ENCODE results near the gene ECI1. TPM values are rescaled to one million over a fixed set of nuclear protein-coding genes. Genes with fewer than 3 reads are reported as not detected.
"Not testable (repeated sequence)": the region's sequence is repeated elsewhere in the genome, so short reads cannot be mapped to it uniquely, and the experiment has no call there.

Gene ECI1
- total and polyA plus RNA-seq, 2 experiments from 2014 or later, result 71.4 to 156 TPM

GRCh38 chr16:2205967-2206313 lies 45.4 kb downstream of the ECI1 start:
- H3K4me3 ChIP-seq, result peak overlapping the region; percentile 97
- peak overlapping the region; percentile 97 for H3K4me2 ChIP-seq
- no peak for TF ChIP-seq EZH2 (IDR thresholded peaks at IDR 0.05; ENCODE audit: borderline replicate concordance)
- TF ChIP-seq EZH2phosphoT487 (IDR thresholded peaks at IDR 0.05; ENCODE audit: low read depth, severe bottlenecking, unreplicated experiment), result no peak
- TF ChIP-seq CTCF (IDR thresholded peaks at IDR 0.05; ENCODE audit: poor library complexity), result no peak
- H3K27me3 ChIP-seq, result no peaks in the 10 kb centered on the region
- H3K27ac ChIP-seq, result peak overlapping the region; percentile 99
- H3K9me3 ChIP-seq (ENCODE audit: low read depth), result no peaks in the 10 kb centered on the region
- H3K4me1 ChIP-seq (ENCODE audit: insufficient read depth), result peaks cover 8% of the 10 kb centered on the region
- no peaks in the 10 kb centered on the region for H4K20me1 ChIP-seq (ENCODE audit: insufficient read depth, poor library complexity, severe bottlenecking)
- H3K36me3 ChIP-seq (replicated peaks; ENCODE audit: insufficient read depth, low read depth), result no peaks in the 10 kb centered on the region
- no peak for DNase-seq (ENCODE audit: low spot score)
- H3K9me2 ChIP-seq (replicated peaks; ENCODE audit: insufficient read depth), result no peaks in the 10 kb centered on the region
- WGBS (ENCODE audit: low lambda C conversion rate, missing lambda C conversion rate), result 20% methylated on average over 14 of the region's 16 CpGs
- H2AFZ ChIP-seq, result peak overlapping the region; percentile 92
- H3K79me2 ChIP-seq, result peaks cover 12% of the 10 kb centered on the region

- H3K9me2 ChIP-seq (replicated peaks; ENCODE audit: insufficient read depth), result no peaks in the 10 kb centered on the region
- H3K4me2 ChIP-seq, result peak within 1 kb of the TSS; percentile 97
- no peaks in the 10 kb centered on the region for H3K36me3 ChIP-seq (replicated peaks; ENCODE audit: insufficient read depth, low read depth)
- no peak for TF ChIP-seq EZH2 (IDR thresholded peaks at IDR 0.05; ENCODE audit: borderline replicate concordance)
- peak; percentile 15 for TF ChIP-seq CTCF (IDR thresholded peaks at IDR 0.05; ENCODE audit: poor library complexity)
- TF ChIP-seq EZH2phosphoT487 (IDR thresholded peaks at IDR 0.05; ENCODE audit: low read depth, severe bottlenecking, unreplicated experiment), result no peak
- H2AFZ ChIP-seq, result peak within 1 kb of the TSS; percentile 92
- H3K4me3 ChIP-seq, result peak within 1 kb of the TSS; percentile 97
- H3K79me2 ChIP-seq, result peaks cover 12% of the 10 kb centered on the region
- peaks cover 8% of the 10 kb centered on the region for H3K4me1 ChIP-seq (ENCODE audit: insufficient read depth)
- WGBS (ENCODE audit: low lambda C conversion rate, missing lambda C conversion rate), result under 1% methylated on average over 49 of the region's 93 CpGs
- no peaks in the 10 kb centered on the region for H3K9me3 ChIP-seq (ENCODE audit: low read depth)
- DNase-seq (ENCODE audit: low spot score), result peak; percentile 94
- no peaks in the 10 kb centered on the region for H4K20me1 ChIP-seq (ENCODE audit: insufficient read depth, poor library complexity, severe bottlenecking)
- H3K27me3 ChIP-seq, result no peaks in the 10 kb centered on the region
- peak within 1 kb of the TSS; percentile 99 for H3K27ac ChIP-seq
Observed at GRCh38 chr16:2205104-2205966, 46.1 kb downstream of the ECI1 start, which contains the start of gene MLST8. TSS of gene MLST8 (plus strand) at chr16:2205454. CDS start at chr16:2206086, 632 bp downstream.

- DNase-seq (ENCODE audit: low spot score), result no peak
- Histone ChIP-seq H4K20me1 (ENCODE audit: insufficient read depth, poor library complexity, severe bottlenecking) (no peaks in the 10 kb centered on the region), H3K4me3 (peak overlapping the region; percentile 97), H3K27ac (peak overlapping the region; percentile 99), H3K9me2 (replicated peaks; ENCODE audit: insufficient read depth) (no peaks in the 10 kb centered on the region), H3K36me3 (replicated peaks; ENCODE audit: insufficient read depth, low read depth) (no peaks in the 10 kb centered on the region), H3K9me3 (ENCODE audit: low read depth) (no peaks in the 10 kb centered on the region), H2AFZ (peak overlapping the region; percentile 92), H3K4me2 (peak overlapping the region; percentile 75), H3K79me2 (peaks cover 12% of the 10 kb centered on the region), H3K27me3 (no peaks in the 10 kb centered on the region), H3K4me1 (ENCODE audit: insufficient read depth) (peaks cover 8% of the 10 kb centered on the region)
- TF ChIP-seq EZH2 (IDR thresholded peaks at IDR 0.05; ENCODE audit: borderline replicate concordance), result no peak
- no peak for TF ChIP-seq CTCF (IDR thresholded peaks at IDR 0.05; ENCODE audit: poor library complexity)
- no peak for TF ChIP-seq EZH2phosphoT487 (IDR thresholded peaks at IDR 0.05; ENCODE audit: low read depth, severe bottlenecking, unreplicated experiment)
- 83% methylated on average over 13 of the region's 13 CpGs for WGBS (ENCODE audit: low lambda C conversion rate, missing lambda C conversion rate)
Observed at GRCh38 chr16:2204416-2205103, 46.8 kb downstream of the ECI1 start.

- not testable (repeated sequence) for H3K9me2 ChIP-seq (replicated peaks; ENCODE audit: insufficient read depth); H3K36me3 ChIP-seq (replicated peaks; ENCODE audit: insufficient read depth, low read depth); H3K27ac ChIP-seq; DNase-seq (ENCODE audit: low spot score); H3K4me2 ChIP-seq; H4K20me1 ChIP-seq (ENCODE audit: insufficient read depth, poor library complexity, severe bottlenecking); H3K27me3 ChIP-seq; H2AFZ ChIP-seq; H3K4me3 ChIP-seq; H3K9me3 ChIP-seq (ENCODE audit: low read depth); H3K4me1 ChIP-seq (ENCODE audit: insufficient read depth)
- H3K79me2 ChIP-seq, result peaks cover 12% of the 10 kb centered on the region
- 98% methylated on average over 7 of the region's 8 CpGs for WGBS (ENCODE audit: low lambda C conversion rate, missing lambda C conversion rate)
Observed at GRCh38 chr16:2203119-2203688, 48.2 kb downstream of the ECI1 start.

All from hepatocyte (in vitro differentiated cells).